HEK293T (cell line): ENCODE measurements around the gene DUS1L.

Experiments
- CTCF ChIA-PET: fragments of 350-600 bp; formaldehyde crosslinking; extraction: SDS; loops from one replicate; lab custom pipeline; 2021; ENCODE audit warnings: antibody characterized with exemption, inconsistent platforms; lab: Yijun Ruan, JAX
- POLR2A ChIA-PET: fragments of 350-600 bp; formaldehyde crosslinking; extraction: SDS; loops from one replicate; lab custom pipeline; 2020; ENCODE audit warnings: antibody characterized with exemption, inconsistent platforms; lab: Yijun Ruan, JAX
- DNase-seq: peaks from one replicate; pipeline ENCODE4 v3.0.0; 2012; ENCODE audit warnings: mixed read lengths; ENCODE audit errors: extremely low spot score
- ARNT ChIP-seq: fragments of 450-650 bp; IDR thresholded peaks from 2 replicates; pipeline ENCODE4 v1.6.1; 2017; ENCODE audit warnings: mild to moderate bottlenecking
- BHLHE40 ChIP-seq: fragments of 450-650 bp; IDR thresholded peaks from 2 replicates; pipeline ENCODE4 v1.6.1; 2016; ENCODE audit warnings: mild to moderate bottlenecking, moderate library complexity, borderline replicate concordance
- CTBP1 ChIP-seq: fragments of 450-650 bp; IDR thresholded peaks from 2 replicates; pipeline ENCODE4 v1.6.1; 2016; ENCODE audit warnings: borderline replicate concordance
- ELF4 ChIP-seq: fragments of 450-650 bp; IDR thresholded peaks from 2 replicates; pipeline ENCODE4 v1.6.1; 2017; ENCODE audit warnings: antibody characterized with exemption
- FOXA1 ChIP-seq: fragments of 450-650 bp; IDR thresholded peaks from 2 replicates; pipeline ENCODE4 v1.6.1; 2016; ENCODE audit warnings: mild to moderate bottlenecking
- FOXK2 ChIP-seq: fragments of 450-650 bp; IDR thresholded peaks from 2 replicates; pipeline ENCODE4 v1.6.1; 2016; ENCODE audit warnings: mild to moderate bottlenecking
- FOXM1 ChIP-seq: fragments of 450-650 bp; IDR thresholded peaks from 2 replicates; pipeline ENCODE4 v1.6.1; 2017; ENCODE audit warnings: mild to moderate bottlenecking, borderline replicate concordance
- HDGF ChIP-seq: fragments of 450-650 bp; IDR thresholded peaks from 2 replicates; pipeline ENCODE4 v1.6.1; 2017; ENCODE audit warnings: antibody characterized with exemption, borderline replicate concordance
- L3MBTL2 ChIP-seq: fragments of 450-650 bp; conservative IDR thresholded peaks from 2 replicates; pipeline ENCODE4 v1.6.1; 2016; ENCODE audit warnings: mild to moderate bottlenecking
- LEF1 ChIP-seq: fragments of 450-650 bp; IDR thresholded peaks from 2 replicates; pipeline ENCODE4 v1.6.1; 2017; ENCODE audit warnings: mild to moderate bottlenecking, borderline replicate concordance
- NFRKB ChIP-seq: fragments of 450-650 bp; IDR thresholded peaks from 2 replicates; pipeline ENCODE4 v1.6.1; 2016; ENCODE audit warnings: mild to moderate bottlenecking, moderate library complexity
- PKNOX1 ChIP-seq: fragments of 450-650 bp; IDR thresholded peaks from 2 replicates; pipeline ENCODE4 v1.6.1; 2016
- SP1 ChIP-seq: fragments of 450-650 bp; IDR thresholded peaks from 2 replicates; pipeline ENCODE4 v1.6.1; 2017
- SUZ12 ChIP-seq: fragments of 450-650 bp; IDR thresholded peaks from 2 replicates; pipeline ENCODE4 v1.6.1; 2016; ENCODE audit warnings: mild to moderate bottlenecking
- TARDBP ChIP-seq: fragments of 450-650 bp; IDR thresholded peaks from 2 replicates; pipeline ENCODE4 v1.6.1; 2016
- ZNF384 ChIP-seq: fragments of 450-650 bp; IDR thresholded peaks from 2 replicates; pipeline ENCODE4 v1.6.1; 2016

Gene DUS1L

GRCh38 chr17:82058230-82058854 lies 7.3 kb downstream of the DUS1L start:
- no peak for TF ChIP-seq PKNOX1
- no peak for TF ChIP-seq NFRKB
- TF ChIP-seq L3MBTL2, result no peak
- TF ChIP-seq SP1, result no peak
- no peak for TF ChIP-seq ZNF384
- no peak for TF ChIP-seq FOXK2
- ChIA-PET POLR2A (interaction anchor here (0.9 to 1.2 kb wide), 2 partner anchors 8 to 11 kb away, joined by 3 to 4 read pairs; no protein-coding TSS in a partner anchor), CTCF (no interaction called here)
- no peak for DNase-seq

DNA sequence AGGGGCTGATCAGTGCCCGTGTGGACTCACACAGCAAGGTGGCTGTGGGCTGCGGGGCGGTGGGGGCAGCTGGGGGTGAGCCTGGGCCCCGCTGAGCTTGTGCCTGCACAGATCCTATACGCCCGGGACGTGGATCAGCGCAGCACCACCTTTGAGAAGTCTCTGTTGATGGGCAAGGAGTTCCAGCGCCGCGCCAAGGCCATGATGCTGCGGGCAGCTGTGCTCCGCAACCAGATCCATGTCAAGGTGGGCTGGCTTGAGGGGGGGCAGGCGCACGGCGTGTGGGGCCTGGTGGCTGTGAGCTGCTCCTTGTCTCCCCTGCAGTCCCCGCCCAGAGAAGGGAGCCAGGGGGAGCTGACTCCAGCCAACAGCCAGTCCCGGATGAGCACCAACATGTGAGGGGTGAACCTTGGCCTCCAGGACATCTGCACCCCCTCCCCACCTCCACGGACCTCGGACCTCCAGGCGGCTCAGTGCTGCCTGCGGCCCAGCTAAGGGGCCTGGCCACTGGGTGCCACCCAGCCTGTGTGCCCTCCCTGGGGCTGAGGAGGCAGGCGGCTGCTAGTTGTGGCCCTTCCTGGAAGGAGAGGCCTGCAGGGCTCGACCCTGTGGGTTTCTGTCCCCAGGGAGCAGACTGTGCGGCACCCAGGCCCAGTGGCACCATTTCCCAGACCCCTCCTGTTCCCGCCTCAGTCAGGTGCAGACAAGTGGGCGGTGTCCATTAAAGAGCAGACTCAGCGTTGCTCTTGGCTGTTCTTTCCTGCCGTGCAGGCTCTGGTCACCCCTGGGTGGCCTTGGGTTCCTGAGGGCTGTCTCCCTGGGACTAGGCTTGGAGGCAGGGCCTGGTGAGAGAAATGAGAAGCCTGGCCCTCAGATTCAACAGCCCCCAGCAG lies 8.6 kb downstream of the DUS1L start:
- TF ChIP-seq ELF4 (no peak), TARDBP (no peak), ARNT (no peak), HDGF (no peak), L3MBTL2 (no peak), FOXK2 (no peak), SUZ12 (no peak), ZNF384 (no peak), CTBP1 (no peak), BHLHE40 (no peak), LEF1 (no peak), PKNOX1 (no peak), SP1 (no peak), FOXM1 (no peak), FOXA1 (no peak), NFRKB (no peak)
- DNase-seq, result no peak
- CTCF ChIA-PET, result no interaction called here
- POLR2A ChIA-PET, result interaction anchor here (1.0 to 6.3 kb wide), 6 partner anchors 7 to 28 kb away, joined by 3 to 46 read pairs (median 3); partner anchors contain the start of genes DCXR, DUS1L and RAC3

- ChIA-PET POLR2A (interaction anchor here (1.0 to 6.3 kb wide), 6 partner anchors 8 to 25 kb away, joined by 3 to 46 read pairs (median 4); partner anchors contain the start of genes DCXR, DUS1L and RAC3), CTCF (no interaction called here)
- no peak for DNase-seq
- no peak for TF ChIP-seq NFRKB
- no peak for TF ChIP-seq SUZ12
- TF ChIP-seq LEF1, result no peak
- TF ChIP-seq HDGF, result no peak
- TF ChIP-seq FOXK2, result no peak
- no peak for TF ChIP-seq ZNF384
- no peak for TF ChIP-seq PKNOX1
- no peak for TF ChIP-seq ARNT
- no peak for TF ChIP-seq FOXM1
- TF ChIP-seq TARDBP, result no peak
These were observed 9.5 kb downstream of the DUS1L start for GRCh38 chr17:82055965-82056728.

GRCh38 chr17:82055023-82055964 lies 10.3 kb downstream of the DUS1L start:
- ChIA-PET CTCF (no interaction called here), POLR2A (interaction anchor here (1.2 to 6.3 kb wide), 3 partner anchors 8 to 24 kb away, joined by 3 to 46 read pairs (median 4); partner anchors contain the start of genes DCXR, DUS1L and RAC3)
- no peak for TF ChIP-seq CTBP1
- no peak for TF ChIP-seq L3MBTL2
- TF ChIP-seq NFRKB, result no peak
- no peak for TF ChIP-seq PKNOX1
- TF ChIP-seq BHLHE40, result no peak
- TF ChIP-seq ELF4, result no peak
- no peak for TF ChIP-seq FOXK2
- TF ChIP-seq FOXM1, result no peak
- no peak for TF ChIP-seq TARDBP
- TF ChIP-seq SP1, result no peak
- TF ChIP-seq FOXA1, result no peak
- TF ChIP-seq ARNT, result no peak
- TF ChIP-seq LEF1, result no peak
- no peak for TF ChIP-seq HDGF
- TF ChIP-seq SUZ12, result no peak
- no peak for TF ChIP-seq ZNF384
- no peak for DNase-seq
